Endodermal cell (in vitro differentiated cells): ENCODE data around the gene TMEM141. TPM values are rescaled to one million over a fixed set of nuclear protein-coding genes. Genes with fewer than 3 reads are reported as not detected.

Experiments
- DNase-seq: peaks from one replicate; pipeline ENCODE4 v3.0.0-alpha.2; 2017
- H3K27ac ChIP-seq: 2 replicates; pipeline ENCODE4 v1.5.1; 2013; ENCODE audit warnings: mild to moderate bottlenecking, low read depth, low read length, moderate library complexity
- H3K27me3 ChIP-seq: 2 replicates; pipeline ENCODE4 v1.6.1; 2013; ENCODE audit warnings: mild to moderate bottlenecking, low read length, moderate library complexity; ENCODE audit not compliant: insufficient read depth, control insufficient read depth, poor library complexity, severe bottlenecking
- H3K36me3 ChIP-seq: 2 replicates; pipeline ENCODE4 v1.7.0; 2013; ENCODE audit warnings: mild to moderate bottlenecking, low read length, moderate library complexity; ENCODE audit not compliant: control insufficient read depth, insufficient read depth
- H3K4me1 ChIP-seq: one replicate; pipeline ENCODE4 v1.7.0; 2013; ENCODE audit warnings: low read length; ENCODE audit not compliant: control insufficient read depth, insufficient read depth
- H3K4me3 ChIP-seq: 2 replicates; pipeline ENCODE4 v1.5.1; 2013; ENCODE audit warnings: mild to moderate bottlenecking, low read length, moderate library complexity
- H3K9ac ChIP-seq: 2 replicates; pipeline ENCODE4 v1.6.1; 2013; ENCODE audit warnings: mild to moderate bottlenecking, low read length, moderate library complexity; ENCODE audit not compliant: poor library complexity, severe bottlenecking; ENCODE audit errors: extremely low read depth
- H3K9me3 ChIP-seq: 2 replicates; pipeline ENCODE4 v1.6.1; 2013; ENCODE audit warnings: mild to moderate bottlenecking, low read length, moderate library complexity; ENCODE audit not compliant: control insufficient read depth
- H3K27ac Mint-ChIP-seq: 2 replicates; pipeline ENCODE4 v1.8.0; 2020; ENCODE audit warnings: mixed read lengths
- H3K27me3 Mint-ChIP-seq: 2 replicates; pipeline ENCODE4 v1.8.0; 2021; ENCODE audit warnings: mild to moderate bottlenecking, mixed read lengths; ENCODE audit not compliant: insufficient read depth
- H3K36me3 Mint-ChIP-seq: 2 replicates; pipeline ENCODE4 v1.8.0; 2020; ENCODE audit warnings: low read depth, mixed read lengths
- H3K4me1 Mint-ChIP-seq: 2 replicates; pipeline ENCODE4 v1.8.0; 2020; ENCODE audit warnings: mixed read lengths
- H3K4me3 Mint-ChIP-seq: 2 replicates; pipeline ENCODE4 v1.8.0; 2020; ENCODE audit warnings: mild to moderate bottlenecking, moderate library complexity, mixed read lengths
- H3K9me3 Mint-ChIP-seq: 2 replicates; pipeline ENCODE4 v1.8.0; 2020; ENCODE audit warnings: mild to moderate bottlenecking, mixed read lengths
- CTCF ChIP-seq: fragments of 200-600 bp; sonication (generic); conservative IDR thresholded peaks from 2 replicates; pipeline ENCODE4 v1.5.0; 2021; ENCODE audit warnings: antibody characterized with exemption, mild to moderate bottlenecking
- WGBS, 2 experiments: methylation state at CpG; one replicate each; pipeline versions ENCODE4 v1.1.5 to v1.1.7; 2013; ENCODE audit warnings: missing lambda C conversion rate in 2 of 2, mixed read lengths in 1 of 2; ENCODE audit not compliant: insufficient coverage in 1 of 2, insufficient read length in 1 of 2; 5-methylcytosine and 5-hydroxymethylcytosine counted together
- total RNA-seq, 2 donors: library from RNA; stranded (reverse); fragmentation: NEBNext Ultra II Directional in 1 of 2; extraction: Animal tissue kit (Norgen Biotek cat#: 25700) in 1 of 2; gene quantifications; 2 replicates in 1 of 2; 3 replicates in 1 of 2; pipeline ENCODE4 v1.2.1, GENCODE V29; 2021

Gene TMEM141
- total RNA-seq, 2 donors from 2014 or later = 215 to 339 TPM

- H3K4me1 Mint-ChIP-seq = no peaks in the 10 kb centered on the region
- H3K27me3 Mint-ChIP-seq = no peaks in the 10 kb centered on the region
- no peak for DNase-seq
- Histone ChIP-seq H3K36me3 (peaks cover 80% of the 10 kb centered on the region), H3K9me3 (no peaks in the 10 kb centered on the region), H3K4me1 (no peaks in the 10 kb centered on the region), H3K9ac (no peak overlapping the region), H3K4me3 (no peak overlapping the region), H3K27me3 (no peaks in the 10 kb centered on the region), H3K27ac (no peak overlapping the region)
- TF ChIP-seq CTCF = no peak
- H3K27ac Mint-ChIP-seq = no peak overlapping the region
- H3K9me3 Mint-ChIP-seq = no peaks in the 10 kb centered on the region
- WGBS, 2 experiments = 96 to 98% methylated on average over 23 to 31 of the region's 31 CpGs
- no peak overlapping the region for H3K4me3 Mint-ChIP-seq
- H3K36me3 Mint-ChIP-seq = peaks cover 54% of the 10 kb centered on the region
Measured at GRCh38 chr9:136828474-136829140, 37.5 kb downstream of the TMEM141 start.

- no peak overlapping the region for H3K9ac ChIP-seq
- no peaks in the 10 kb centered on the region for H3K27me3 ChIP-seq
- no peak for DNase-seq
- no peak overlapping the region for H3K4me3 Mint-ChIP-seq
- H3K4me3 ChIP-seq = no peak overlapping the region
- H3K36me3 ChIP-seq = peaks cover 77% of the 10 kb centered on the region
- no peaks in the 10 kb centered on the region for H3K4me1 Mint-ChIP-seq
- H3K27ac Mint-ChIP-seq = no peak overlapping the region
- WGBS, 2 experiments = 95 to 96% methylated on average over 7 to 14 of the region's 14 CpGs
- H3K9me3 Mint-ChIP-seq = no peaks in the 10 kb centered on the region
- peaks cover 55% of the 10 kb centered on the region for H3K36me3 Mint-ChIP-seq
- no peaks in the 10 kb centered on the region for H3K4me1 ChIP-seq
- H3K27me3 Mint-ChIP-seq = no peaks in the 10 kb centered on the region
- H3K27ac ChIP-seq = no peak overlapping the region
- H3K9me3 ChIP-seq = no peaks in the 10 kb centered on the region
- TF ChIP-seq CTCF = peak; percentile 40
Measured at GRCh38 chr9:136829412-136829811, 38.3 kb downstream of the TMEM141 start.

GRCh38 chr9:136829981-136830885 lies 39.1 kb downstream of the TMEM141 start:
- Mint-ChIP-seq H3K4me1 (no peaks in the 10 kb centered on the region), H3K9me3 (no peaks in the 10 kb centered on the region), H3K4me3 (no peak overlapping the region), H3K27ac (no peak overlapping the region), H3K27me3 (no peaks in the 10 kb centered on the region), H3K36me3 (peaks cover 50% of the 10 kb centered on the region)
- Histone ChIP-seq H3K9me3 (no peaks in the 10 kb centered on the region), H3K27ac (no peak overlapping the region), H3K9ac (no peak overlapping the region), H3K36me3 (peaks cover 69% of the 10 kb centered on the region), H3K4me1 (no peaks in the 10 kb centered on the region), H3K27me3 (no peaks in the 10 kb centered on the region), H3K4me3 (no peak overlapping the region)
- DNase-seq = no peak
- no peak for TF ChIP-seq CTCF
- 93 to 94% methylated on average over 25 to 41 of the region's 41 CpGs for WGBS, 2 experiments
